ENCODE results near the gene RAMAC.

Gene RAMAC

DNA sequence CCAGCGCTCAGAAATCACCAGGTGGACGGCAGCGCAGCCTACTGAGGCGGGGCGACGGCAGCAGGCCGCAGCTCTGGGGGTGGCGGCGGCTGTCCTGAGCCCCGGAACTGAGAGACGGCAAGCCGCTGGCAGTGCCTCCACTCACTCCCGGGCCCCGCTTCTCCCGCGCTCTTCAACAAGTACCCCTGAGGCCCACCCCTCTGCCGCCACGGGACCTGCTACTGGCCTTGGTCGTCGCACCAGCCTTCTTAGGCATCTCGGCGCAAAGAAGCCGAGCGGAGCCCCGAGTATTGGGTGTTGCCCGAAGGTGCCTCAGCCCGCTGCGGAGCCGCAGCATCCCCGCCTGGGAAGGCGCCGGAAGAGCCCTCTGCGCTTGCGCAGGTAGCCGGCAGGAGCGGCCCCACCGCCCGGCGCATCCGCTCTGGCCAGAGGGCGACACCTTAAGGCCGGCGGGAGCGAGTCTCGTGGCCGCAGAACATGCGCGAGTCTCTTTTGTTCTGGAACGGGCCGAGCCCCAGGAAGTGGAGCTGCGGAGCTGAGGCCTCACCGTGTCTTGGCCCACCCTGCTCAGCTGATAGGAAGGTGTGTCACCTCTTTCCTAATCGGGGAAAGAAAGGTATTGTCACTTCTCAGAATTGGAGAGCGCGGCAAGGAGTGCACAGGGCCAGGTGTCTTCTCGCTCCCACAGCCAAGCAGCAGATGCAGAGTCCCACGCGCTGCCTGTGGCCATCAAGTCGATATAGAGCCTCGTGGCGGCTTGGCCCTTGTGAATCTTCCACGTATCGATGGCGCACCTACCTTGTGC lies 25.5 kb downstream of the RAMAC start, which contains the start of gene C15orf40:
C15orf40 (minus strand) TSS at position 369 of the 805 bp plus-strand sequence; CDS start at position 337, 32 bp downstream.
- TF ChIP-seq NFIC (IDR thresholded peaks at IDR 0.05) (0 out of 2 replicates have a peak, but pooled peaks have one; percentile 8), EP300 (IDR thresholded peaks at IDR 0.05; ENCODE audit: borderline replicate concordance) (no peak), CREB1 (IDR thresholded peaks at IDR 0.05; ENCODE audit: low read depth) (no peak), TEAD4 (IDR thresholded peaks at IDR 0.05) (no peak), YY1 (IDR thresholded peaks at IDR 0.05; ENCODE audit: low read depth) (peak; percentile 35; the same call in 1 of the 2 replicates), TCF12 (IDR thresholded peaks at IDR 0.05; ENCODE audit: low read depth) (peak; percentile 42; the same call in 1 of the 2 replicates), RAD21 (IDR thresholded peaks at IDR 0.05; ENCODE audit: low read depth) (peak; percentile 35; the same call in 1 of the 2 replicates), CEBPB (IDR thresholded peaks at IDR 0.05) (no peak), FOXM1 (IDR thresholded peaks at IDR 0.05; ENCODE audit: borderline replicate concordance, low read depth) (0 out of 2 replicates have a peak, but pooled peaks have one; percentile 3), TAF1 (IDR thresholded peaks at IDR 0.05; ENCODE audit: low read depth) (peak; percentile 92), EGR1 (IDR thresholded peaks at IDR 0.05) (no peak), ZBTB7A (IDR thresholded peaks at IDR 0.05; ENCODE audit: low read depth) (no peak)
- TF ChIP-seq, protein P1, sequence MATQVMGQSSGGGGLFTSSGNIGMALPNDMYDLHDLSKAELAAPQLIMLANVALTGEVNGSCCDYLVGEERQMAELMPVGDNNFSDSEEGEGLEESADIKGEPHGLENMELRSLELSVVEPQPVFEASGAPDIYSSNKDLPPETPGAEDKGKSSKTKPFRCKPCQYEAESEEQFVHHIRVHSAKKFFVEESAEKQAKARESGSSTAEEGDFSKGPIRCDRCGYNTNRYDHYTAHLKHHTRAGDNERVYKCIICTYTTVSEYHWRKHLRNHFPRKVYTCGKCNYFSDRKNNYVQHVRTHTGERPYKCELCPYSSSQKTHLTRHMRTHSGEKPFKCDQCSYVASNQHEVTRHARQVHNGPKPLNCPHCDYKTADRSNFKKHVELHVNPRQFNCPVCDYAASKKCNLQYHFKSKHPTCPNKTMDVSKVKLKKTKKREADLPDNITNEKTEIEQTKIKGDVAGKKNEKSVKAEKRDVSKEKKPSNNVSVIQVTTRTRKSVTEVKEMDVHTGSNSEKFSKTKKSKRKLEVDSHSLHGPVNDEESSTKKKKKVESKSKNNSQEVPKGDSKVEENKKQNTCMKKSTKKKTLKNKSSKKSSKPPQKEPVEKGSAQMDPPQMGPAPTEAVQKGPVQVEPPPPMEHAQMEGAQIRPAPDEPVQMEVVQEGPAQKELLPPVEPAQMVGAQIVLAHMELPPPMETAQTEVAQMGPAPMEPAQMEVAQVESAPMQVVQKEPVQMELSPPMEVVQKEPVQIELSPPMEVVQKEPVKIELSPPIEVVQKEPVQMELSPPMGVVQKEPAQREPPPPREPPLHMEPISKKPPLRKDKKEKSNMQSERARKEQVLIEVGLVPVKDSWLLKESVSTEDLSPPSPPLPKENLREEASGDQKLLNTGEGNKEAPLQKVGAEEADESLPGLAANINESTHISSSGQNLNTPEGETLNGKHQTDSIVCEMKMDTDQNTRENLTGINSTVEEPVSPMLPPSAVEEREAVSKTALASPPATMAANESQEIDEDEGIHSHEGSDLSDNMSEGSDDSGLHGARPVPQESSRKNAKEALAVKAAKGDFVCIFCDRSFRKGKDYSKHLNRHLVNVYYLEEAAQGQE (IDR thresholded peaks at IDR 0.05; ENCODE audit: low read depth), result no peak
- TF ChIP-seq, protein P2, sequence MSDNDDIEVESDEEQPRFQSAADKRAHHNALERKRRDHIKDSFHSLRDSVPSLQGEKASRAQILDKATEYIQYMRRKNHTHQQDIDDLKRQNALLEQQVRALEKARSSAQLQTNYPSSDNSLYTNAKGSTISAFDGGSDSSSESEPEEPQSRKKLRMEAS (IDR thresholded peaks at IDR 0.05), result peak; percentile 97
- TF ChIP-seq, protein P3, sequence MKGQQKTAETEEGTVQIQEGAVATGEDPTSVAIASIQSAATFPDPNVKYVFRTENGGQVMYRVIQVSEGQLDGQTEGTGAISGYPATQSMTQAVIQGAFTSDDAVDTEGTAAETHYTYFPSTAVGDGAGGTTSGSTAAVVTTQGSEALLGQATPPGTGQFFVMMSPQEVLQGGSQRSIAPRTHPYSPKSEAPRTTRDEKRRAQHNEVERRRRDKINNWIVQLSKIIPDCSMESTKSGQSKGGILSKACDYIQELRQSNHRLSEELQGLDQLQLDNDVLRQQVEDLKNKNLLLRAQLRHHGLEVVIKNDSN (IDR thresholded peaks at IDR 0.05), result peak; percentile 61

DNA sequence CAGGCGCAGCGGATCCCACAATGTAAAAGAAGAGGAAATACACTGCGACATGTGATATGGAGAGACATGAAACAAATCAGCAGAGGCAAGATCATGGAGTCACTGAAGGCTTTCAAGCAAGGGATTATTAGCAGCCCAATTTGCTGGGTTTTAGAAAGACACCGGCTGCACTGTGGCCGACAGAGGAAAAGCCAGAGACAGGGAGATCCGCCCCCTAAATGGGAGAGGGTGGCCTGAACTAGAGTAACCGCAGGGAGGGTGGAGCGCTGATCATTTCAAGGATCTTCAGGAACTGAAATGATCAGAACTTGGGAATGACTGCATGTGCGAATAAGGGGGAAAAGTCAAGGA lies 26.0 kb downstream of the RAMAC start:
- TF ChIP-seq TCF12 (IDR thresholded peaks at IDR 0.05; ENCODE audit: low read depth), result no peak
- TF ChIP-seq EP300 (IDR thresholded peaks at IDR 0.05; ENCODE audit: borderline replicate concordance), result no peak
- no peak for TF ChIP-seq TEAD4 (IDR thresholded peaks at IDR 0.05)
- TF ChIP-seq CEBPB (IDR thresholded peaks at IDR 0.05), result no peak
- no peak for TF ChIP-seq TAF1 (IDR thresholded peaks at IDR 0.05; ENCODE audit: low read depth)
- TF ChIP-seq, protein P2 (IDR thresholded peaks at IDR 0.05), result no peak
- no peak for TF ChIP-seq YY1 (IDR thresholded peaks at IDR 0.05; ENCODE audit: low read depth)
- no peak for TF ChIP-seq EGR1 (IDR thresholded peaks at IDR 0.05)
- TF ChIP-seq RAD21 (IDR thresholded peaks at IDR 0.05; ENCODE audit: low read depth), result no peak

DNA sequence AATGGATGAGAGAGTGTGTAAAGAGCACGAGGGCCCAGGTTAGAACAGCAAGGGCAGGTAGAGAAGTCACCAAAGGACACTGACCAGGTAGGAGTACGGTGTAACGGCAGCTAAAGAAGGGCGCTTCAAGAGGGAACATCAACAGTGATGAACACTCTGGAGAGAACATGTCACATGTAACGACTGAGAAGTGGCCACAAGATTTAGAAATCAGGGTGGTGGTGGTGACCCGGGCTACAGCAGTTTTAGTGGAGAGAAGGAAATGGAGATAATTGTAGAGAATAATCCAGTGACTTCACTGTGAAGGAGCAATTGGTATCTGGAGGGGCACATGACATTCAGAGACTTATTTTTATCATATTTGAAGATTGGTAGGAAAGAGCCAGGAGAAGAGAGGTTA lies 26.6 kb downstream of the RAMAC start:
- TF ChIP-seq YY1 (IDR thresholded peaks at IDR 0.05; ENCODE audit: low read depth) (no peak), FOXM1 (IDR thresholded peaks at IDR 0.05; ENCODE audit: borderline replicate concordance, low read depth) (no peak), TCF12 (IDR thresholded peaks at IDR 0.05; ENCODE audit: low read depth) (no peak), RAD21 (IDR thresholded peaks at IDR 0.05; ENCODE audit: low read depth) (no peak), NFIC (IDR thresholded peaks at IDR 0.05) (no peak), EP300 (IDR thresholded peaks at IDR 0.05; ENCODE audit: borderline replicate concordance) (no peak), ZBTB7A (IDR thresholded peaks at IDR 0.05; ENCODE audit: low read depth) (no peak), CREB1 (IDR thresholded peaks at IDR 0.05; ENCODE audit: low read depth) (no peak), EGR1 (IDR thresholded peaks at IDR 0.05) (no peak), CEBPB (IDR thresholded peaks at IDR 0.05) (no peak), TEAD4 (IDR thresholded peaks at IDR 0.05) (no peak), TAF1 (IDR thresholded peaks at IDR 0.05; ENCODE audit: low read depth) (no peak)
- TF ChIP-seq, protein P1 (IDR thresholded peaks at IDR 0.05; ENCODE audit: low read depth), result no peak
- TF ChIP-seq, protein P2 (IDR thresholded peaks at IDR 0.05), result no peak
- TF ChIP-seq, protein P3 (IDR thresholded peaks at IDR 0.05), result no peak

DNA sequence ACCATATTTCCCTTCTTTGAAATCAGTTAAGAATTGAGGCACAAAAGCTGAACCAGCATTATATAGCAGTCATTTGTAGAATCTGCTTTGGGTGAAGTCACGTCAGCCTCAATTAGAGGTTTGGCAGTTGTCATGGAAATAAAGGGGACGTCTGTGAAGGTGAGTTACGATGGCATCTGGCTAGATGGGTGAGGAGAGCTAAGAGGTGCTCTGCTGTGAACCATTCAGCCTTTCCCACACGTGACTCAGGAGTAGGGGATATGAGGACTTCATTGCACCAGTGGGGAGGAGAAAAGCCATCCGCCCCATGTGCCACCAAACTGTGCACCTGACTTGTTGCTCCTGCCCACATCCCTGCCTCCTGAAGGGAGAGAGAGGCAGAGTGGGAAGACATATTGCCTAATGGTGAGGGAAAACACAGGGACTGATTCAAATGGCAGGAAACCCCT lies 28.2 kb downstream of the RAMAC start:
- TF ChIP-seq RAD21 (IDR thresholded peaks at IDR 0.05; ENCODE audit: low read depth) (no peak), TAF1 (IDR thresholded peaks at IDR 0.05; ENCODE audit: low read depth) (no peak), TEAD4 (IDR thresholded peaks at IDR 0.05) (no peak)
- TF ChIP-seq, protein P2 (IDR thresholded peaks at IDR 0.05), result no peak

DNA sequence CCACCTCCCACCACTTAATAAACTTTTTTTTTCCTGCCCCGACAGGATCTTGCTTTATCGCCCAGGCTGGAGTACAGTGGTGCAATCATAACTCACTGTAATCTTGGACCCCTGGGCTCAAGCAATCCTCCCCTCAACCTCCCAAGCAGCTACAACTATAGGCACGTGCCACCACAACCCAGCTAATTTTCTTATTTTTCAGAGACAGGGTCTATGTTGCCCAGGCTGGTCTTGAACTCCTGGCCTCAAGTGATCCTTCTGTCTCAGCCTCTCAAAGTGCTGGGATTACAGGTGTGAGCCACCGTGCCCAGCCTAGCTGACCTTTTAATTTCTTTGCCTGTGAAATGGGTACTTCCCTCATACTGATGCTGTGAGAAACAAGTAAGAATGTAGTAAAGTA lies 29.4 kb downstream of the RAMAC start:
- TF ChIP-seq FOXM1 (IDR thresholded peaks at IDR 0.05; ENCODE audit: borderline replicate concordance, low read depth) (no peak), ZBTB7A (IDR thresholded peaks at IDR 0.05; ENCODE audit: low read depth) (no peak), RAD21 (IDR thresholded peaks at IDR 0.05; ENCODE audit: low read depth) (no peak), TCF12 (IDR thresholded peaks at IDR 0.05; ENCODE audit: low read depth) (no peak), EGR1 (IDR thresholded peaks at IDR 0.05) (no peak), NFIC (IDR thresholded peaks at IDR 0.05) (no peak), CREB1 (IDR thresholded peaks at IDR 0.05; ENCODE audit: low read depth) (no peak), EP300 (IDR thresholded peaks at IDR 0.05; ENCODE audit: borderline replicate concordance) (no peak), TEAD4 (IDR thresholded peaks at IDR 0.05) (no peak), YY1 (IDR thresholded peaks at IDR 0.05; ENCODE audit: low read depth) (no peak), CEBPB (IDR thresholded peaks at IDR 0.05) (no peak), TAF1 (IDR thresholded peaks at IDR 0.05; ENCODE audit: low read depth) (no peak)
- TF ChIP-seq, protein P2 (IDR thresholded peaks at IDR 0.05), result no peak
- TF ChIP-seq, protein P1 (IDR thresholded peaks at IDR 0.05; ENCODE audit: low read depth), result no peak
- TF ChIP-seq, protein P3 (IDR thresholded peaks at IDR 0.05), result no peak

Data from Ishikawa (cell line).